ENCODE data around the gene PSMB5. TPM values are rescaled to one million over a fixed set of nuclear protein-coding genes. Genes with fewer than 3 reads are reported as not detected.

Gene PSMB5
- total and polyA plus RNA-seq, 3 experiments from 2014 or later = 37.1 to 198 (median 186) TPM

- POLR2A ChIA-PET = interaction anchor here (1.8 kb wide), 1 partner anchor 8 kb away, joined by 6 read pairs; no protein-coding TSS in a partner anchor
- Mint-ChIP-seq H3K4me1 (peaks cover 33 to 46% (median 33%) of the 10 kb centered on the region in 3 donors), H3K27me3 (no peaks in the 10 kb centered on the region), H3K36me3 (peaks cover 3 to 80% (median 14%) of the 10 kb centered on the region in 3 donors), H3K9me3 (no peaks in the 10 kb centered on the region), H3K27ac (peak overlapping the region in 2 of 8 donors; percentile 23 to 60), H3K4me3 (no peak overlapping the region)
- Histone ChIP-seq H3K36me3 (ENCODE audit: insufficient read depth, low read length) (peaks cover 54% of the 10 kb centered on the region), H3K4me3 (ENCODE audit: low read length) (no peak overlapping the region), H3K4me1 (ENCODE audit: insufficient read depth, low read length) (peaks cover 28% of the 10 kb centered on the region), H3K27me3 (ENCODE audit: insufficient read depth, low read length, poor library complexity, severe bottlenecking) (no peaks in the 10 kb centered on the region), H3K27ac (ENCODE audit: low read depth, low read length) (no peak overlapping the region), H3K9me3 (ENCODE audit: low read length) (no peaks in the 10 kb centered on the region)
- no peak for DNase-seq
- CTCF ChIA-PET = interaction anchor here (1.9 to 21.2 kb wide), 4 partner anchors 9 to 120 kb away, joined by 7 to 732 read pairs (median 42); partner anchors contain the start of genes AJUBA and CDH24
These were observed 32.4 kb upstream of the PSMB5 start for GRCh38 chr14:23066855-23067744.

DNA sequence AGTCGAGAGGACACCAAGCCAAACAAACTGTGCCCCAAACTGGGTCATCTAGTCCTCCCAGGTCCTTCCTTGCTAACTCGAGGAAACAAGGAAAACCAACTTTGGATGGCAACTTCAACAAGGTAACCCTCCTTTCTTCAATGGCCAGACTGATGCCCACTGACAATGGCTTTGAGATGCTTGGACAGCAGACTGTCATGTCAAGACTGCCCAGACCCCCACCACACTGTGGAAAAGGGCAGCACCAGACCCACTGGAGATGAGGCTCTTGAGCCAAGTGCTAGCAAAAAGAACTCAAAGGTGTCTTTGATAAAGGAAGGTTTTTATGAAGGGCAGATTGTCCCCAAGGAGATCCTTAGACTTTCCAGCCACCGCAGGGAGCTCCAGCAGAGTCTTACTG, 31.7 kb upstream of the PSMB5 start:
- Histone ChIP-seq H3K4me1 (ENCODE audit: insufficient read depth, low read length) (peaks cover 20% of the 10 kb centered on the region), H3K4me3 (ENCODE audit: low read length) (no peak overlapping the region), H3K36me3 (ENCODE audit: insufficient read depth, low read length) (peaks cover 57% of the 10 kb centered on the region), H3K27ac (ENCODE audit: low read depth, low read length) (no peak overlapping the region), H3K9me3 (ENCODE audit: low read length) (no peaks in the 10 kb centered on the region), H3K27me3 (ENCODE audit: insufficient read depth, low read length, poor library complexity, severe bottlenecking) (no peaks in the 10 kb centered on the region)
- CTCF ChIA-PET = interaction anchor here (3.9 to 21.2 kb wide), 2 partner anchors 9 to 81 kb away, joined by 50 to 732 read pairs; partner anchors contain the start of genes AJUBA and CDH24
- Mint-ChIP-seq H3K9me3 (no peaks in the 10 kb centered on the region), H3K27ac (peak overlapping the region in 1 of 8 donors; percentile 23), H3K4me1 (peaks cover 25 to 39% (median 26%) of the 10 kb centered on the region in 3 donors), H3K27me3 (no peaks in the 10 kb centered on the region), H3K4me3 (no peak overlapping the region), H3K36me3 (peaks cover 3 to 79% (median 15%) of the 10 kb centered on the region in 3 donors)
- DNase-seq = no peak
- POLR2A ChIA-PET = no interaction called here

GRCh38 chr14:23063601-23064000, 28.9 kb upstream of the PSMB5 start:
- ChIA-PET POLR2A (no interaction called here), CTCF (interaction anchor here (1.9 to 21.2 kb wide), 2 partner anchors 14 to 78 kb away, joined by 7 to 732 read pairs; partner anchors contain the start of gene AJUBA)
- Histone ChIP-seq H3K4me1 (ENCODE audit: insufficient read depth, low read length) (peaks cover 2% of the 10 kb centered on the region), H3K4me3 (ENCODE audit: low read length) (no peak overlapping the region), H3K9me3 (ENCODE audit: low read length) (no peaks in the 10 kb centered on the region), H3K36me3 (ENCODE audit: insufficient read depth, low read length) (peaks cover 72% of the 10 kb centered on the region), H3K27me3 (ENCODE audit: insufficient read depth, low read length, poor library complexity, severe bottlenecking) (no peaks in the 10 kb centered on the region), H3K27ac (ENCODE audit: low read depth, low read length) (no peak overlapping the region)
- DNase-seq = no peak
- no peaks in the 10 kb centered on the region for H3K27me3 Mint-ChIP-seq
- H3K9me3 Mint-ChIP-seq = no peaks in the 10 kb centered on the region
- H3K27ac Mint-ChIP-seq = peak overlapping the region in 2 of 8 donors; percentile 45 to 76
- peak overlapping the region in 1 of 7 donors; percentile 52 for H3K4me3 Mint-ChIP-seq
- peaks cover 3 to 92% (median 19%) of the 10 kb centered on the region in 3 donors for H3K36me3 Mint-ChIP-seq
- peaks cover 6 to 13% (median 7%) of the 10 kb centered on the region in 3 donors for H3K4me1 Mint-ChIP-seq

GRCh38 chr14:23062002-23062401, 27.3 kb upstream of the PSMB5 start:
- no peaks in the 10 kb centered on the region for H3K27me3 Mint-ChIP-seq
- H3K36me3 ChIP-seq (ENCODE audit: insufficient read depth, low read length) = peaks cover 60% of the 10 kb centered on the region
- peaks cover 3 to 84% (median 19%) of the 10 kb centered on the region in 3 donors for H3K36me3 Mint-ChIP-seq
- no peaks in the 10 kb centered on the region for H3K27me3 ChIP-seq (ENCODE audit: insufficient read depth, low read length, poor library complexity, severe bottlenecking)
- no peak overlapping the region for H3K27ac ChIP-seq (ENCODE audit: low read depth, low read length)
- peaks cover 6 to 14% (median 9%) of the 10 kb centered on the region in 3 donors for H3K4me1 Mint-ChIP-seq
- no peak for DNase-seq
- H3K4me1 ChIP-seq (ENCODE audit: insufficient read depth, low read length) = peaks cover 1% of the 10 kb centered on the region
- ChIA-PET POLR2A (interaction anchor here (0.6 to 0.9 kb wide), 2 partner anchors 10 to 11 kb away, joined by 3 to 5 read pairs; no protein-coding TSS in a partner anchor), CTCF (interaction anchor here (1.3 to 21.2 kb wide), 4 partner anchors 15 to 77 kb away, joined by 3 to 732 read pairs (median 6); partner anchors contain the start of gene AJUBA)
- H3K9me3 ChIP-seq (ENCODE audit: low read length) = no peaks in the 10 kb centered on the region
- H3K27ac Mint-ChIP-seq = peak overlapping the region in 1 of 8 donors; percentile 14
- peak overlapping the region in 1 of 7 donors; percentile 42 for H3K4me3 Mint-ChIP-seq
- H3K9me3 Mint-ChIP-seq = no peaks in the 10 kb centered on the region
- no peak overlapping the region for H3K4me3 ChIP-seq (ENCODE audit: low read length)

DNA sequence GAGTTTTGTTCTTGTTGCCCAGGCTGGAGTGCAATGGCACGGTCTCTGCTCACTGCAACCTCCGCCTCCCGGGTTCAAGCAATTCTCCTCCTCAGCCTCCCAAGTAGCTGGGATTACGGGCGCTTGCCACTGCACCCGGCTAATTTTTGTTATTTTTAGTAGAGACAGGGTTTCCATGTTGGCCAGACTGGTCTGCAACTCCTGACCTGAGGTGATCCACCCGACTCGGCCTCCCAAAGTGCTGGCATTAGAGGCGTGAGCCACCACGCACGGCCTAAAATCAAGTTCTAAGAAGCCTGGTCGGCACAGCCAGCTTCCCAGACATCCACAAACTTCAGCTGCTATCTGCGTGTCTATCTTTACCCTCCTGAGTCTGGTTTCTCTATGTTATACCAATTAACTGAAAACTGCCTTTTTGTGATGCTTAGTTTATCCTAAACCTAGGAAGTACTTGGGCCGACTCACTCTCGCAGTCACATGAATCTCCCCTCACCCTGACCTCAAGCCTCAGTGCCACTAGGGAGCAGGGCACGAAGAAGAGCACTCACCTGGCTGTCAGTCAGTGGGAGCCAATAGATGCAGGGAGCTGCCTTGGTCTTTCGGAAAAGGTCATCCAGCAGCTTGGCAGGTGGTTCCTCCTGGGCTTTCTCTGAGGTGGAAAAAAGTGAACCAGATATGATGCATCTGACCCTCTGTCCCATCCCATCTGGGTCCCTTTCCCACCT, 26.0 kb upstream of the PSMB5 start:
- CTCF ChIA-PET = interaction anchor here (1.0 to 21.2 kb wide), 6 partner anchors 7 to 75 kb away, joined by 3 to 732 read pairs (median 13); partner anchors contain the start of gene AJUBA

GRCh38 chr14:23058654-23059504, 24.2 kb upstream of the PSMB5 start:
- Histone ChIP-seq H3K27ac (ENCODE audit: low read depth, low read length) (no peak overlapping the region), H3K4me3 (ENCODE audit: low read length) (no peak overlapping the region), H3K9me3 (ENCODE audit: low read length) (no peaks in the 10 kb centered on the region), H3K36me3 (ENCODE audit: insufficient read depth, low read length) (peaks cover 38% of the 10 kb centered on the region), H3K4me1 (ENCODE audit: insufficient read depth, low read length) (peaks cover 14% of the 10 kb centered on the region), H3K27me3 (ENCODE audit: insufficient read depth, low read length, poor library complexity, severe bottlenecking) (no peaks in the 10 kb centered on the region)
- peaks cover 16 to 19% (median 18%) of the 10 kb centered on the region in 3 donors for H3K4me1 Mint-ChIP-seq
- H3K27me3 Mint-ChIP-seq = no peaks in the 10 kb centered on the region
- peak overlapping the region in 2 of 8 donors; percentile 52 to 54 for H3K27ac Mint-ChIP-seq
- peaks cover 3 to 55% (median 14%) of the 10 kb centered on the region in 3 donors for H3K36me3 Mint-ChIP-seq
- CTCF ChIA-PET = interaction anchor here (0.8 to 21.2 kb wide), 24 partner anchors 9 to 489 kb away, joined by 3 to 732 read pairs (median 6); partner anchors contain the start of genes ACIN1, AJUBA, C14orf119 and PRMT5
- DNase-seq = no peak
- POLR2A ChIA-PET = interaction anchor here (0.5 to 1.5 kb wide), 6 partner anchors 10 to 294 kb away, joined by 5 to 14 read pairs (median 6); partner anchors contain the start of gene AJUBA
- no peaks in the 10 kb centered on the region for H3K9me3 Mint-ChIP-seq
- H3K4me3 Mint-ChIP-seq = peak overlapping the region in 4 of 7 donors; percentile 23 to 68 (median 30)

More for the DNA sequence above, 26.0 kb upstream of the PSMB5 start:
- Mint-ChIP-seq H3K27ac (peak overlapping the region in 1 of 8 donors; percentile 32), H3K9me3 (no peaks in the 10 kb centered on the region), H3K36me3 (peaks cover 3 to 71% (median 16%) of the 10 kb centered on the region in 3 donors), H3K4me1 (peaks cover 16 to 21% (median 18%) of the 10 kb centered on the region in 3 donors), H3K4me3 (peak overlapping the region in 1 of 7 donors; percentile 35), H3K27me3 (no peaks in the 10 kb centered on the region)
- Histone ChIP-seq H3K9me3 (ENCODE audit: low read length) (no peaks in the 10 kb centered on the region), H3K4me3 (ENCODE audit: low read length) (no peak overlapping the region), H3K4me1 (ENCODE audit: insufficient read depth, low read length) (peaks cover 14% of the 10 kb centered on the region), H3K27me3 (ENCODE audit: insufficient read depth, low read length, poor library complexity, severe bottlenecking) (no peaks in the 10 kb centered on the region), H3K27ac (ENCODE audit: low read depth, low read length) (no peak overlapping the region), H3K36me3 (ENCODE audit: insufficient read depth, low read length) (peaks cover 48% of the 10 kb centered on the region)
- no peak for DNase-seq
- POLR2A ChIA-PET = no interaction called here
